ENCODE measurements around the gene NEU4.

DNA sequence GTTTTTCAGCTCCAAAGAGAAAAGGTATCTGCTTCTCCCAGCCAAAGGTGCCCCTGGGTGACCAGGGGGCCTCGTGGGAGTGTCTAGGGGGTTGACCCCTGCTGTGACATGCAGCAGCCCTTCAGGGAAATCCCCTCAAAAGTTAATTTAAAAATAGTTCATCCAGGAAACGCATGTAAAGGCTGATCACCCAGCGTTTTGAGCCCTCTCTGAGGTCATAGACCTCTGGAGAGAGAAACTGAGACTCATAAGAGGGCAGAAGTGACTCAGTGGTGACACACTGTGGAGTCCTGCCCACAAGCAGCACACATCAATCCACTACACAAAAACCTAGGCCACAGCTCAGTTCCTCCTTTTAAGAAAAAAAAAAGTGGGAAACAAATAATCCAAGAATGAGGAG, 20.4 kb upstream of the NEU4 start:
- TF ChIP-seq CTCF (IDR thresholded peaks at IDR 0.05; ENCODE audit: low read length) (no peak), EZH2 (IDR thresholded peaks at IDR 0.05; ENCODE audit: borderline replicate concordance, low read length) (no peak)

All from OCI-LY1 (cell line).